Measurements from ENCODE around the gene MAGI3.
A peak's percentile ranks its signal among the peaks of the same experiment; 100 is the strongest.

Gene MAGI3

GRCh38 chr1:113451710-113452109, 61.4 kb downstream of the MAGI3 start:
- TF ChIP-seq POLR2A (IDR thresholded peaks at IDR 0.05; ENCODE audit: extremely low read depth, insufficient read length): no peak
- no peak for TF ChIP-seq CTCF (IDR thresholded peaks at IDR 0.05; ENCODE audit: low read depth, low read length)
- TF ChIP-seq MAX (IDR thresholded peaks at IDR 0.05; ENCODE audit: low read depth, low read length): no peak
- TF ChIP-seq MYC (IDR thresholded peaks at IDR 0.05; ENCODE audit: low read depth, low read length): no peak

GRCh38 chr1:113452921-113453770, 62.8 kb downstream of the MAGI3 start:
- H3K4me3 ChIP-seq (ENCODE audit: low read depth, low read length): no peak overlapping the region
- peak; percentile 37 for DNase-seq (ENCODE audit: low read depth)
- TF ChIP-seq MAX (IDR thresholded peaks at IDR 0.05; ENCODE audit: low read depth, low read length) (no peak), MYC (IDR thresholded peaks at IDR 0.05; ENCODE audit: low read depth, low read length) (no peak), POLR2A (IDR thresholded peaks at IDR 0.05; ENCODE audit: extremely low read depth, insufficient read length) (no peak), CTCF (IDR thresholded peaks at IDR 0.05; ENCODE audit: low read depth, low read length) (peak; percentile 23)

More at GRCh38 chr1:113451710-113452109, 61.4 kb downstream of the MAGI3 start:
- H3K4me3 ChIP-seq (ENCODE audit: low read depth, low read length): no peak overlapping the region
- no peak for DNase-seq (ENCODE audit: low read depth)

GRCh38 chr1:113453771-113454083, 63.4 kb downstream of the MAGI3 start:
- no peak for DNase-seq (ENCODE audit: low read depth)
- TF ChIP-seq CTCF (IDR thresholded peaks at IDR 0.05; ENCODE audit: low read depth, low read length) (no peak), MYC (IDR thresholded peaks at IDR 0.05; ENCODE audit: low read depth, low read length) (no peak), MAX (IDR thresholded peaks at IDR 0.05; ENCODE audit: low read depth, low read length) (no peak), POLR2A (IDR thresholded peaks at IDR 0.05; ENCODE audit: extremely low read depth, insufficient read length) (no peak)
- H3K4me3 ChIP-seq (ENCODE audit: low read depth, low read length): no peak overlapping the region

- DNase-seq (ENCODE audit: low read depth): no peak
- no peak for TF ChIP-seq MYC (IDR thresholded peaks at IDR 0.05; ENCODE audit: low read depth, low read length)
- TF ChIP-seq POLR2A (IDR thresholded peaks at IDR 0.05; ENCODE audit: extremely low read depth, insufficient read length): no peak
- TF ChIP-seq MAX (IDR thresholded peaks at IDR 0.05; ENCODE audit: low read depth, low read length): no peak
- TF ChIP-seq CTCF (IDR thresholded peaks at IDR 0.05; ENCODE audit: low read depth, low read length): no peak
- H3K4me3 ChIP-seq (ENCODE audit: low read depth, low read length): no peak overlapping the region
Observed at GRCh38 chr1:113455374-113455773, 65.1 kb downstream of the MAGI3 start.

DNA sequence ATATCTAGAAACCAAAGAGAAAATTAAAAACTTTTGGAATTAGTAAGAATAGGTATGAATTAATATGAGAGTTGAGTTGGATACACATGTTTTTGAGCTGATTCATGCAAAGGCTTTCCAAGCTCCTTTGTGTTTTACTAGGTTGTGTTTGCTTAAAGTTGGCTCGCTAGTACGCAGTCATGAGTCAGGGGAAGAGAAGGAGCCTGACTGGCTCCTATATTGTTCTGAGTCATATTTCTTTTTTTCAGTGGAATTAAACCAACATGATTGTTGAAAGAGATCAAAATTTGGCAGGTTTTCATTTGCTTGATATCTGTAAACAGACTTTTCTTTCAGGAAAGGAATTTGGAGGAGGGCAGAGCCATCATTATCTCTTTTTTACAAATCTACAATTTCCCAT, 66.7 kb downstream of the MAGI3 start:
- no peak overlapping the region for H3K4me3 ChIP-seq (ENCODE audit: low read depth, low read length)
- no peak for DNase-seq (ENCODE audit: low read depth)
- TF ChIP-seq POLR2A (IDR thresholded peaks at IDR 0.05; ENCODE audit: extremely low read depth, insufficient read length) (no peak), MAX (IDR thresholded peaks at IDR 0.05; ENCODE audit: low read depth, low read length) (no peak), MYC (IDR thresholded peaks at IDR 0.05; ENCODE audit: low read depth, low read length) (no peak), CTCF (IDR thresholded peaks at IDR 0.05; ENCODE audit: low read depth, low read length) (no peak)
